ENCODE measurements around the gene GLIS1. TPM values are rescaled to one million over a fixed set of nuclear protein-coding genes. Genes with fewer than 3 reads are reported as not detected.

Gene GLIS1
- total RNA-seq, 4 donors from 2014 or later: 0.59 to 3.9 (median 0.75) TPM

GRCh38 chr1:53495633-53496345 lies 243.2 kb downstream of the GLIS1 start:
- Histone ChIP-seq H3K4me3 (no peak overlapping the region), H3K9me3 (no peaks in the 10 kb centered on the region), H3K27me3 (peaks cover 0 to 19% of the 10 kb centered on the region in 2 donors), H3K27ac (no peak overlapping the region), H3K36me3 (no peaks in the 10 kb centered on the region), H3K4me1 (no peaks in the 10 kb centered on the region)
- DNase-seq (ENCODE audit: low spot score in 2 of 2): no peak
- no peak for TF ChIP-seq CTCF (IDR thresholded peaks at IDR 0.05)
- no peak for TF ChIP-seq EP300 (IDR thresholded peaks at IDR 0.05)
- TF ChIP-seq POLR2A (IDR thresholded peaks at IDR 0.05): no peak
- WGBS, 2 donors: 89 to 90% methylated on average over 7 to 8 of the region's 8 CpGs

GRCh38 chr1:53490351-53490750 lies 248.6 kb downstream of the GLIS1 start:
- WGBS, 2 donors: 51 to 58% methylated on average over 3 of the region's 3 CpGs
- TF ChIP-seq CTCF (IDR thresholded peaks at IDR 0.05): no peak
- TF ChIP-seq POLR2A (IDR thresholded peaks at IDR 0.05): no peak
- TF ChIP-seq EP300 (IDR thresholded peaks at IDR 0.05): no peak
- Histone ChIP-seq H3K27me3 (peaks cover 0 to 15% of the 10 kb centered on the region in 2 donors), H3K9me3 (peaks cover 0 to 13% (median 0%) of the 10 kb centered on the region in 4 donors), H3K36me3 (no peaks in the 10 kb centered on the region), H3K4me1 (peaks cover 0 to 5% (median 0%) of the 10 kb centered on the region in 4 donors), H3K4me3 (no peak overlapping the region), H3K27ac (no peak overlapping the region)
- no peak for DNase-seq (ENCODE audit: low spot score in 2 of 2)

GRCh38 chr1:53486395-53487026 lies 252.5 kb downstream of the GLIS1 start:
- 60 to 63% methylated on average over 9 of the region's 9 CpGs for WGBS, 2 donors
- no peak for DNase-seq (ENCODE audit: low spot score in 2 of 2)
- Histone ChIP-seq H3K4me1 (peaks cover 0 to 5% (median 0%) of the 10 kb centered on the region in 4 donors), H3K36me3 (no peaks in the 10 kb centered on the region), H3K27me3 (peaks cover 0 to 15% of the 10 kb centered on the region in 2 donors), H3K4me3 (no peak overlapping the region), H3K27ac (no peak overlapping the region), H3K9me3 (peaks cover 0 to 13% (median 0%) of the 10 kb centered on the region in 4 donors)
- TF ChIP-seq EP300 (IDR thresholded peaks at IDR 0.05) (no peak), CTCF (IDR thresholded peaks at IDR 0.05) (no peak), POLR2A (IDR thresholded peaks at IDR 0.05) (no peak)

- Histone ChIP-seq H3K9me3 (peaks cover 0 to 13% (median 0%) of the 10 kb centered on the region in 4 donors), H3K27me3 (peaks cover 0 to 15% of the 10 kb centered on the region in 2 donors), H3K36me3 (no peaks in the 10 kb centered on the region), H3K27ac (no peak overlapping the region), H3K4me1 (peaks cover 0 to 5% (median 0%) of the 10 kb centered on the region in 4 donors), H3K4me3 (no peak overlapping the region)
- no peak for TF ChIP-seq EP300 (IDR thresholded peaks at IDR 0.05)
- peak; percentile 65 to 87 (median 70) for TF ChIP-seq CTCF (IDR thresholded peaks at IDR 0.05)
- peak; percentile 68 to 79 for DNase-seq (ENCODE audit: low spot score in 2 of 2)
- 21 to 26% methylated on average over 21 to 27 of the region's 27 CpGs for WGBS, 2 donors
Observed at GRCh38 chr1:53485478-53486394, 253.2 kb downstream of the GLIS1 start.
